Endothelial cell of umbilical vein (primary cell): ENCODE results near the gene POTEI.
"Not testable (repeated sequence)": the region's sequence is repeated elsewhere in the genome, so short reads cannot be mapped to it uniquely, and the experiment has no call there.

Experiments
- EZH2 ChIP-seq: IDR thresholded peaks from 2 replicates; pipeline ENCODE4 v1.6.1; 2012; ENCODE audit warnings: borderline replicate concordance, low read depth, mild to moderate bottlenecking, moderate library complexity, low read length, inconsistent platforms; ENCODE audit not compliant: severe bottlenecking
- FOS ChIP-seq: IDR thresholded peaks from 2 replicates; pipeline ENCODE4 v1.6.1; 2011; ENCODE audit warnings: mild to moderate bottlenecking, low read length, moderate library complexity, borderline replicate concordance; ENCODE audit not compliant: insufficient read depth
- GATA2 ChIP-seq: IDR thresholded peaks from 2 replicates; pipeline ENCODE4 v1.7.0; 2011; ENCODE audit warnings: low read depth, mild to moderate bottlenecking, moderate library complexity, mixed read lengths, low read length; ENCODE audit not compliant: insufficient read length, insufficient read depth
- JUN ChIP-seq: IDR thresholded peaks from 2 replicates; pipeline ENCODE4 v1.6.1; 2011; ENCODE audit warnings: borderline replicate concordance, low read depth; ENCODE audit not compliant: insufficient read length, insufficient read depth
- MYC ChIP-seq: IDR thresholded peaks from one replicate; pipeline ENCODE4 v1.6.1; 2011; ENCODE audit warnings: mild to moderate bottlenecking, low read depth, low read length
- POLR2A ChIP-seq: IDR thresholded peaks from 2 replicates; pipeline ENCODE4 v1.6.1; 2012; ENCODE audit warnings: low read depth, mild to moderate bottlenecking, control low read depth, low read length
- POLR2AphosphoS5 ChIP-seq: IDR thresholded peaks from 2 replicates; pipeline ENCODE4 v1.6.1; 2012; ENCODE audit warnings: low read depth, mild to moderate bottlenecking, control low read depth, low read length, moderate library complexity; ENCODE audit not compliant: insufficient read depth
- TF ChIP-seq, protein P1 (sequence below), 2 donors: IDR thresholded peaks; 1 replicate in 1 of 2; 2 replicates in 1 of 2; pipeline ENCODE4 v1.5.1; 2011; ENCODE audit warnings: low read length in 2 of 2, mild to moderate bottlenecking in 2 of 2, moderate library complexity in 2 of 2, control low read depth in 1 of 2, inconsistent platforms in 1 of 2, low read depth in 1 of 2; ENCODE audit not compliant: insufficient read depth in 1 of 2; ENCODE audit errors: extremely low read depth in 1 of 2
- TF ChIP-seq, protein P2 (sequence below): IDR thresholded peaks from 2 replicates; pipeline ENCODE4 v1.6.1; 2011; ENCODE audit not compliant: insufficient read depth, insufficient read length

DNA sequence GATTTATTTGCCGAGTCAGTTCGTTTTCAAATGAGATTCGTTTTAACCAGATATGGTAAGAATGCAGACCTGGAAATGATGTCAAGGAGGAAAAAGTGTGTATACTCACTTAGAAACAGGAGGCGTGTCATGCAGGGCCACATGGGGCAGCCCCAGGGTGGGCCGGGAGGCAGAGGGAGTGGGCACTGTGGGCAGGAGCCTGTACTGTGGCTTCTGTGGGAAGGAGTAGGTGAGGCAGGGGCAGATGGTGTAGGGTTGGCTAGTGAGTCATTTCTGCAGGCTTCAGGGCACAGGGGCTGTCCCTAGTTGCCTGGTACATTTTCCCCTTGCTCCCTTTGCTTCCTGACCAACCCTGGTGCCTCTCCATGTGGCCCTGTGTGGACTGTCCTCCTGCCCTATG is 22.1 kb upstream of the POTEI start:
- TF ChIP-seq, protein P1, sequence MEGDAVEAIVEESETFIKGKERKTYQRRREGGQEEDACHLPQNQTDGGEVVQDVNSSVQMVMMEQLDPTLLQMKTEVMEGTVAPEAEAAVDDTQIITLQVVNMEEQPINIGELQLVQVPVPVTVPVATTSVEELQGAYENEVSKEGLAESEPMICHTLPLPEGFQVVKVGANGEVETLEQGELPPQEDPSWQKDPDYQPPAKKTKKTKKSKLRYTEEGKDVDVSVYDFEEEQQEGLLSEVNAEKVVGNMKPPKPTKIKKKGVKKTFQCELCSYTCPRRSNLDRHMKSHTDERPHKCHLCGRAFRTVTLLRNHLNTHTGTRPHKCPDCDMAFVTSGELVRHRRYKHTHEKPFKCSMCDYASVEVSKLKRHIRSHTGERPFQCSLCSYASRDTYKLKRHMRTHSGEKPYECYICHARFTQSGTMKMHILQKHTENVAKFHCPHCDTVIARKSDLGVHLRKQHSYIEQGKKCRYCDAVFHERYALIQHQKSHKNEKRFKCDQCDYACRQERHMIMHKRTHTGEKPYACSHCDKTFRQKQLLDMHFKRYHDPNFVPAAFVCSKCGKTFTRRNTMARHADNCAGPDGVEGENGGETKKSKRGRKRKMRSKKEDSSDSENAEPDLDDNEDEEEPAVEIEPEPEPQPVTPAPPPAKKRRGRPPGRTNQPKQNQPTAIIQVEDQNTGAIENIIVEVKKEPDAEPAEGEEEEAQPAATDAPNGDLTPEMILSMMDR (IDR thresholded peaks at IDR 0.05; ENCODE audit: extremely low read depth in 1 of 2, insufficient read depth in 1 of 2, low read depth in 1 of 2, low read length in 2 of 2), result not testable (repeated sequence)
- TF ChIP-seq EZH2, GATA2, POLR2AphosphoS5, MYC, POLR2A, JUN, FOS: not testable (repeated sequence)
- TF ChIP-seq, protein P2, sequence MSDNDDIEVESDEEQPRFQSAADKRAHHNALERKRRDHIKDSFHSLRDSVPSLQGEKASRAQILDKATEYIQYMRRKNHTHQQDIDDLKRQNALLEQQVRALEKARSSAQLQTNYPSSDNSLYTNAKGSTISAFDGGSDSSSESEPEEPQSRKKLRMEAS, result not testable (repeated sequence)
